ENCODE results near the gene PAMR1. TPM values are rescaled to one million over a fixed set of nuclear protein-coding genes. Genes with fewer than 3 reads are reported as not detected.

Gene PAMR1
- total and polyA plus RNA-seq, 2 donors from 2014 or later: 2.2 to 2.4 TPM

DNA sequence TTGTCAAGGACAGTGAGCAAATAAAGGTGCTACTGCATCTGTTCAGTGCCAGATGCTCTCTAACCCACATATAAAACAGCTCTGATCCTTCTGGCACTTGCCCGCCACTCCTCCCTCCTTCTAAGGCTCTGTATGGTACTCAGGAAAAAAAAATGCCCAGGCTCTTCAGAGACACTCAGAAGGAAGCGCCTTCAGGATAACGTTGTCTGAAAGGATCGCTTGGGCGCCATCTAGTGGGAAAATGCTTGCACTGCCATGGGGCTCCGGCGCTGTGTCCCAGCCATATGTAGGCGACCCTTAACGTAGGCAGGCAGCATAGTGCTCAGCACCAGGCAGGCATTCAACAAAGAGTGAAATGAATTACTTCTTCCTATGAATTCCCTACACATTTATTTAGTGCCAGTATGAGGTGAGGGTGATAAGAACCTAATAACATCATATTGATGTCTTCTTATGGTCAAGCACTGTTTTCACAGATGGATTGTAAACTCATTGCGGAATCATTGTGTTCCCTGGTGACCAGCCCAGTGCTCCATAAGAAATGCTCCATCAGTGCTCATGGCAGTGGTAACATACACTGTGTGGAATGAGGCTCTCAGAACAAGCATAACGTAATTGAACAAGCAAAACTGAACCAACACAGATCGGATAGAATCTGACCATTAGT lies 39.6 kb downstream of the PAMR1 start:
- no peak overlapping the region for H3K4me3 ChIP-seq (ENCODE audit: low read length in 3 of 3)
- H3K4me1 ChIP-seq (ENCODE audit: control insufficient read depth in 2 of 3, insufficient read depth in 2 of 3, low read depth in 1 of 3, low read length in 3 of 3): no peaks in the 10 kb centered on the region
- no peak for FAIRE-seq
- TF ChIP-seq CTCF (IDR thresholded peaks at IDR 0.05; ENCODE audit: borderline replicate concordance, extremely low read depth, insufficient read depth): peak; percentile 79
- DNase-seq: peak; percentile 83 to 92 (median 85)
- intact Hi-C loops (cut with DNase I): no loop called here
- H3K27me3 ChIP-seq (ENCODE audit: control insufficient read depth, insufficient read depth, low read length): no peaks in the 10 kb centered on the region
- H3K36me3 ChIP-seq (ENCODE audit: control insufficient read depth in 2 of 3, insufficient read depth in 3 of 3, low read length in 3 of 3): no peaks in the 10 kb centered on the region
- no peaks in the 10 kb centered on the region for H3K9me3 ChIP-seq (ENCODE audit: control insufficient read depth in 2 of 3, insufficient read depth in 1 of 3, low read length in 3 of 3)
- no peak overlapping the region for H3K27ac ChIP-seq (ENCODE audit: low read depth in 2 of 2, low read length in 2 of 2)
- no peak overlapping the region for H3K9ac ChIP-seq (ENCODE audit: low read length in 3 of 3)

GRCh38 chr11:35484435-35484834 lies 41.0 kb downstream of the PAMR1 start:
- Histone ChIP-seq H3K4me3 (ENCODE audit: low read length in 3 of 3) (no peak overlapping the region), H3K9me3 (ENCODE audit: control insufficient read depth in 2 of 3, insufficient read depth in 1 of 3, low read length in 3 of 3) (no peaks in the 10 kb centered on the region), H3K27me3 (ENCODE audit: control insufficient read depth, insufficient read depth, low read length) (no peaks in the 10 kb centered on the region), H3K27ac (ENCODE audit: low read depth in 2 of 2, low read length in 2 of 2) (no peak overlapping the region), H3K9ac (ENCODE audit: low read length in 3 of 3) (no peak overlapping the region), H3K36me3 (ENCODE audit: control insufficient read depth in 2 of 3, insufficient read depth in 3 of 3, low read length in 3 of 3) (no peaks in the 10 kb centered on the region), H3K4me1 (ENCODE audit: control insufficient read depth in 2 of 3, insufficient read depth in 2 of 3, low read depth in 1 of 3, low read length in 3 of 3) (no peaks in the 10 kb centered on the region)
- intact Hi-C loops (cut with DNase I): no loop called here
- no peak for DNase-seq
- no peak for TF ChIP-seq CTCF (IDR thresholded peaks at IDR 0.05; ENCODE audit: borderline replicate concordance, extremely low read depth, insufficient read depth)
- FAIRE-seq: no peak

DNA sequence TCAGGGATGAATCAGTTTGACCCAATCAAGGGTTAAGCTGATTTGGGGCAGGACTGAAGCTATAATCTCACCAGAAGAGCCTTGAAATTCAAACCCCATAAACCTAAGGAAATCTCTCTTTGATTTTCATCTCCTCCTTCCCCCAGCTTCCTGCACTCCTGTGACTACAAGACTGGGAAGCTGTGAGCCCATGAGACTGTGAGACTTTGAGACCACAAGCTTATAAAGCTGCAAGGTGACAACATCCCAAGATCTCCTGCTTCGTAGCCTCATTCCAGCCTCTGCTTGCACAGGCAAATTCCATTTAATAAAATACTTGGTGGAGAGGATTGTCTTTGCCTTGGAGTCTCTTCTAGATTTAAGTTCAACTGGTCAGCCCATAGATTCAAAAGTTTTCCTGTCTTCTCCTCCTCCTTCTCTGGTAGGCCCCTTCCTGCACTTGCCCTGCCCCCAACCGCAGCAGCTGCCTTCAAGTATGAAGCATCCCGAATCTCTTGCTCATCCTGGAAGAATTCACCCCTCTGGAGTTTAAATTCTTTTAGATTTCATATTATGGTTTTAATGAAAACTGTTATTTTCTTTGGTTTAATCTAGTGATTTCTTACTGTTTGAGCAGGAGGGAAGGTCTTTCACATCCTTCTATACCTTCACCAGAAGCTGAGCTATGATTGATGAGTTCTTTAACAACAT lies 42.1 kb downstream of the PAMR1 start:
- no peak for DNase-seq
- H3K27ac ChIP-seq (ENCODE audit: low read depth in 2 of 2, low read length in 2 of 2): no peak overlapping the region
- H3K9me3 ChIP-seq (ENCODE audit: control insufficient read depth in 2 of 3, insufficient read depth in 1 of 3, low read length in 3 of 3): no peaks in the 10 kb centered on the region
- TF ChIP-seq CTCF (IDR thresholded peaks at IDR 0.05; ENCODE audit: borderline replicate concordance, extremely low read depth, insufficient read depth): no peak
- no peaks in the 10 kb centered on the region for H3K27me3 ChIP-seq (ENCODE audit: control insufficient read depth, insufficient read depth, low read length)
- no peak overlapping the region for H3K4me3 ChIP-seq (ENCODE audit: low read length in 3 of 3)
- H3K4me1 ChIP-seq (ENCODE audit: control insufficient read depth in 2 of 3, insufficient read depth in 2 of 3, low read depth in 1 of 3, low read length in 3 of 3): no peaks in the 10 kb centered on the region
- H3K36me3 ChIP-seq (ENCODE audit: control insufficient read depth in 2 of 3, insufficient read depth in 3 of 3, low read length in 3 of 3): no peaks in the 10 kb centered on the region
- intact Hi-C loops (cut with DNase I): no loop called here
- no peak overlapping the region for H3K9ac ChIP-seq (ENCODE audit: low read length in 3 of 3)
- no peak for FAIRE-seq
